ENCODE data around the gene NIPAL4.

DNA sequence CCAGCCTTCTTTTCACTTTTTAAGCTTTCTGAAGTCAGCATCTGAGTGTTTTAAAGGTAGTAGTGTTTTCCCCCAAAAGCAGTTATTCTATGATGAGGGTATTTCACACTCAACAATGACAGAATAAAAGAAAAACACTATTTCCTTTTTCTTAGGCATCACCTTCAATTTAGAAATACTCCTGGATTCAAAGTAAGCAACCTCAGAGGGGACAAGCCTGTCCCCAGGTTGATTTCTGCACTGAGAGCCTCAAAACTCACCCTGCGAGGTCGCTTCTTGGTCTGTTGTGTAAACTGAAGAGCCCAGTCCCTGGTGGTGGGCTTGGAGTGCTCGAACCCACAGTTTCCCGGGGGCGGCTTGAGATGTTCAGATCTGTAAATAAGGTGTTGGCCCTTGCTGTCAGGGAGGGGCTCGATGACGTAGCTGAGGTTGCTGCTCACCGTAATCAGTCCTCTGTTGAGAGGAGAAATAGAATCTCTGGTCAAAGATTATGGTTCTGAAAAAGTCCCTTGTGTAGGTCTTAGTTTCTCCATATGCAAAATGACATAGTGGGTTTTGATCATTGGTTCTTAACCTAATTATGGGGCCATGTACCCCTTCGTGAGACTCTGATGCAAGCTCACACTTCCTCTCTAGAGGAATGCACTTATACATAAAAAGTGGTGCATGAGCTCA lies 59.7 kb downstream of the NIPAL4 start:
- TF ChIP-seq, protein P1, sequence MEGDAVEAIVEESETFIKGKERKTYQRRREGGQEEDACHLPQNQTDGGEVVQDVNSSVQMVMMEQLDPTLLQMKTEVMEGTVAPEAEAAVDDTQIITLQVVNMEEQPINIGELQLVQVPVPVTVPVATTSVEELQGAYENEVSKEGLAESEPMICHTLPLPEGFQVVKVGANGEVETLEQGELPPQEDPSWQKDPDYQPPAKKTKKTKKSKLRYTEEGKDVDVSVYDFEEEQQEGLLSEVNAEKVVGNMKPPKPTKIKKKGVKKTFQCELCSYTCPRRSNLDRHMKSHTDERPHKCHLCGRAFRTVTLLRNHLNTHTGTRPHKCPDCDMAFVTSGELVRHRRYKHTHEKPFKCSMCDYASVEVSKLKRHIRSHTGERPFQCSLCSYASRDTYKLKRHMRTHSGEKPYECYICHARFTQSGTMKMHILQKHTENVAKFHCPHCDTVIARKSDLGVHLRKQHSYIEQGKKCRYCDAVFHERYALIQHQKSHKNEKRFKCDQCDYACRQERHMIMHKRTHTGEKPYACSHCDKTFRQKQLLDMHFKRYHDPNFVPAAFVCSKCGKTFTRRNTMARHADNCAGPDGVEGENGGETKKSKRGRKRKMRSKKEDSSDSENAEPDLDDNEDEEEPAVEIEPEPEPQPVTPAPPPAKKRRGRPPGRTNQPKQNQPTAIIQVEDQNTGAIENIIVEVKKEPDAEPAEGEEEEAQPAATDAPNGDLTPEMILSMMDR (IDR thresholded peaks at IDR 0.05): no peak
- TF ChIP-seq EP300 (IDR thresholded peaks at IDR 0.05) (no peak), POLR2A (IDR thresholded peaks at IDR 0.05) (no peak), POLR2AphosphoS5 (IDR thresholded peaks at IDR 0.05) (no peak)
